Measurements from ENCODE around the gene TSPAN5.

TSPAN5 gene

DNA sequence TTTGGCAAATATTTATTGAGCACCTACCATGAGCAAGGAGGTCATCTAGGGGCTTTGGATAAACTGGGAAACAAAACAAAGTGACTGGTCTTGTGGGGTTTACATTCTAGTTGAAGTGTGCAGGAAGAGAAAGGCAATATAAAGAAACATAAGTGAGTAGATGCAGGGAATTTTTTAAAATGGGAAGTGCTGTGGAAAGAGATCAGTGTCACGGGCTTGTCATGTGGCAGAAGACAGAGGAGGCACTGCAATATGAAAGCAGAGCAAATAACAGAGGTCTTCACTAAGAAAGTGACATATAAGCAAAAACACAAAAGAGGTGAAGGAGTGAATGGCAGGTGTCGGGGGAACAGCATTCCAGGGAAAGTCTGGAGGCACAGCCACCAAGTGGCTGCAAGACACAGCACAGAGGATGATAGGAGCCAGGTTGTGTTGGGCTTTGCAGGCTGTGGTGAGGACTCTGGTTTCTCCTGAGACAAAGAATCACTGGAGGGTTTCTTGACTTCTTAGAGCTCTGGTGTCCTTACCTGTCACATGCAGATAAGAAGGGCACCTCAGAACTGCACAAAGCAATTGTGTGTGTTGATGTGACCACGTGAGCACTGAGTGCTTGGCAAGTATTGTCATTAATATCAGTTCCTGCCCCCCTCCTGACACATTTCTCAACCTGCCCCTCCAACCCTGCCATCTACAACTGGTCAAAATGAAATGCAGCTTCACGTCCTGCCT lies 143.5 kb downstream of the TSPAN5 start:
- no peak for DNase-seq

DNA sequence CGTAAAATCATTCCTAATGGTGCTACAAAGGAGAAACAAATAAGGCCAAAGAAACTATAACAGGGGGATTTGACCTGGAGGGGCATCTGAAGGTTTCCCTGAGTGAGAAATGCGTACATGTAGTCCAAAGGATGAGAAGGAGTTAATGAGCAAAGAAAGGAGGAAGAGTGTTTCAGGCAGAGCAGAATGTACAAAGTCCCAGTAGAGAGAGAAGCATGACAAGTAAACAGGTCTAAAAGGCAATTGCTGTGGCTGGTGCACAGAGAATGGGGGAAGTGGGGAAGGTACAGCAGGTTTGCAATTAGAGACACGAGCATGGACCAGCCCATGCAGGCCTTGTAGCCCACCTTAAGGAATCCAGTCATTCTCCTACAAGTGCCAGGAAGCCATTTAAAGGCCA lies 145.5 kb downstream of the TSPAN5 start:
- DNase-seq: no peak

DNA sequence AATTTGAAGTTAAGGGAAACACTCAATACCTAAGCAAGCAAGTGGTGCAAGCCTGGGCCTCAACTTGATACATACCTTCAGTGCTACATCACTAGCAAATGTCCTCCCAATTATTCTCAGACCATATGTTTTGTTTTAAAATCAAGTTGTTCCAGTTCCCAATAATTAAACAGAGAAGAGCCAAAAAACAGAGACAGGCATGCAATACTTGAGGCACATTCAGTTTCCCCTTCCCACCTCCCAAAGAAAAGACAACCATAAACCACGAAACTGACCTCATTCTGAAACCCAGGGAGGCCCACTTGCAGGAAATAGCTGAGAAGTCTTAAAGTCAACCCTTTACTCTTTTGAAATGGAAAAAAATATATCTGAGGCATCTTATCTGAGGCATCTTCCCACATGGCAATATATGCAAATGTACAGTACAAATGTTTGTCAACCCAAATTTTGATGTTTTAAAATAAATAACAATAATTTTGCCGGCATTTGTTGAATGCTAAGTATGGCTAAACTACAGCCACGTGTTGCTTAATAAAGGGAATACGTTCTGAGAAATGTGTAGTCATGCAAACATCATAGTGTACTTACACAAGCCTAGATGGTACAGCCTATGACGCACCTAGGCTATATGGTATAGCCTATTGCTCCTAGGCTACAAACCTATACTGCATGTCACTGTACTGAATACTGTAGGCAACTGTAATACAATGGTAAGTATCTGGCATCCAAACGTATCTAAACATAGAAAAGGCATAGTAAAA lies 147.5 kb downstream of the TSPAN5 start:
- no peak for DNase-seq

DNA sequence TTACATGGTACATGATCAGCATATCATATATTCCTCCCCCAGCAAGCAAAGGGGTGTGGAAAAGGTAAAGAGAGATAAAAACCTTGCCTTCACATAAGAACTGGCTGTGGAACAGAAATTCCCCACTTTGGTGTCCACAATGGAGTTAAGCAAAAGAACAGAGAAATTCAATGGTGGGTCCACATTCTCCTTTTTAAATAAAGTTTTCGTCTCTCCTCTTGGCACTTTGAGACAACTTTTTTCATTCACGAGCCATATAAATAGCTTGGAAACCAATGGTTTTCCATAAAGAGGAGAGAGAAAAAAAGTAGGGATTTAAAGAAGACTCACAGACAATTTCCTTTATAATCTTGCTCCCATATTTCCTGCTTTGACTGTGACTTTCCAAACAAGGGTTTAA lies 148.1 kb downstream of the TSPAN5 start:
- DNase-seq: no peak

DNA sequence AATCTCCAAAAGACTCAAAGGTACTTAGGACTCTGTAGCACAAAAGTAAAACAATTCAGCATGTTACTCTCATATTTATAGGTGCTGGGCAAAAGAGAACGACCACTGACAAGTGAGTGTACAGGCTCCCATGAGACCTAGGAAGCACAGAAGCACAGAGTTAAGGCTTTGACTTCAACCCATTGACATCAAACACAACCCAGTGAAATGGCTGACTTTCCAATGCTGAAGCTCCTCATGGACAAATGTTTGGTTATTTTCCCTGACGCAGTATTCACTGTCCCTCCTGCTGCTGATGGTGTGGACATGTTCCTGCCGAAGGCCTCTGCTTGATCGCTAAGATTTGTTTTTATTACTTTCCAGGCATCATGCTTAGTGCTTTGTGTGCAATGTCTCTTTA lies 148.7 kb downstream of the TSPAN5 start:
- DNase-seq: no peak

DNA sequence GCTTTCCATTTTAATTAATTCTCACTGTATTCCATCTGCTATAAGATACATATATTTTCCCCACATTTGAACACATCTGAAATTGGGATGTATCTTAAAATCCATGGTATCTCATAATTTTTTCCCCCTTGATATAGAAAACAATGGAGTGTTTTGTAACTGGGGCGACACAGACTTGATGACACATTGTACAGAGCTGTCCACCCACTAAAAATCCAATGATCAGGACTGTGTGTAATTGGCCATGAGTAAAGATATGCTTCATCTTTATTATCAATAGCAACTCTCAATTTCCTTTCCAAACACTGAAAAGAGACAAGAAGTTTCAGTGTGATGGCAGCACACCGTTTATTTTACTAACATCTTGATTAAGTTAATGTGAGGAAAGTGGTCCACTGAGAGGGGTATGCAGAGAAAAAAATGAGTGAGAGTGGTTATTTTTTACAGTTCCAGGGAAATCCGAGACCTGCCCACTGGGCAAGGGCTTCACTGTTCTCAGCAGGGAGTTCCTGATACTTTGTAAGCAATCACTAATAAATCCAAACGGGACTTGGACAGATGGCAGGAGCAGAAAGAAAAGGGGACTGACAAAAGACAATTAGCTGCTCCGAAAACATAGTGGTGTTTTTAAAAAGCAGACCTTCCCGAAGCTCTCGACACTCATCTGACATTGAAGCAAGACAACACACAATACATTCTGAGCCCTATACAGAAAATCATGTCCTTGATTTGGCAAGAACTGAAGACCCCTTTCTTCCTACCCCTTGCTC lies 149.4 kb downstream of the TSPAN5 start:
- no peak for DNase-seq

DNA sequence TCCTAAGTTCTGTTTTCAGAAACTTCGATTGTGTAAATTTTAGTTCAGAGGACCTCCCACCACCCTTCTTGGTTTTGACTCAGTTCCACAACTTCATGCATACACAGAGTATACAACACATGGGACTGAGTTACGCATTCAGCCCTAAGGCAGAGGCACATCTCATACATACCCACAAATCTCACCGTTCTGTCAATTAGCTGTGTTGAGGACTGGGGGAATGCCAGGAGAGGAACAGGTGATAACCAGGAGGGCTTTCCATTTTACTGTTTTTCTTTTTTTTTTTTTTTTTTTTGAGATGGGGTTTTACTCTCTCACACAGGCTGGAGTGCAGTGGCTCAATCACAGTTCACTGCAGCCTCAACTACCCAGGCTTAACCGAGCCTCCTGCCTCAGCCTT lies 150.2 kb downstream of the TSPAN5 start:
- DNase-seq: no peak

DNA sequence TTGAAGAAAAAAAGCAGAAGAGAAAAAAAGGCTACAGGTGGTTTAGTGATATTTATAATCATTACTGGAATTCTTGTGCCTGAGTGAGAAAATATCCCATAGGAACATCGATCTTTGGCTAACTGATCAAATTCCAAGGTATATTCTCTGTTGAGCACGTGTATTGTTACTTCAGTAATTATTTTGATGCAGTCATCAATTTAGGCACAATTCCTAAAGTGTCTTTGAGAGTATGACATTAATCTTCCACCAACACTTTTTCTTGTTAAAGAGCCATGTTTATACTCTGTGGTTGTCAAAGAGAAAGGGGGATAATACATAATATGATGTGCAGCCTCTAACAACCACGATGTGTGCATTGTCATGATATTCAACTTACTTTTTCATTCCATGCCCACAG lies 151.1 kb downstream of the TSPAN5 start:
- DNase-seq: no peak

DNA sequence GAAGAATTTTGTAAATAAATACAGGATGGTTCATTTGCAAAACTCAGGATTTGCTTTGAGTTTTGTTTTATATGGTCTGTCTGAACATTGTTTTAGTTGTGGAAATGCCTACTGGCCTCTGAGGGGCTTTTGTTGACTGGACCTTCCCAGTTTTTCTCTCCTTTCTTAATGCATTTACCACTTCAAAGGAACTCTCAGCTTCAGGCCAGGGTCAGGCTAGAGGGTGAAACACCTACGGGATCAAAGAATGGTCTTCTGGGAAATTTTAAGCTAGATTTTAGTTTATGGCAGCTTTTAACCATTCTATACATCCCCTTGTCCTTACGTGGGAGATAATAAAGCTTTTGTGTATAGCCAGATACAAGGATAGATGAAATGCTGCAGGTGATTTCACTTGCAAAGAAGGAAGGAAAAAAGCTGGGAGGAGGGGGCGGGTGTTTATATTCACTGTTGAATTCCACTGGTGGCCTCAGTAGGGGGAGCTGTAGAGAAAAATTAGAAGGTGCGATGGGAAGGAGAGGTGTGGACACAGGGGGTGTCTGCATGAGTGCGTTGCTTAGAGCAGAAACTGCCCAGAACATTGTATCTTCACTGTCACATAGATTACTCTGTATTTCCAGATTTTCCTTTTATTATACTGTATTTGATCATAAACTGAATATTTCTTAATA lies 151.8 kb downstream of the TSPAN5 start:
- no peak for DNase-seq

DNA sequence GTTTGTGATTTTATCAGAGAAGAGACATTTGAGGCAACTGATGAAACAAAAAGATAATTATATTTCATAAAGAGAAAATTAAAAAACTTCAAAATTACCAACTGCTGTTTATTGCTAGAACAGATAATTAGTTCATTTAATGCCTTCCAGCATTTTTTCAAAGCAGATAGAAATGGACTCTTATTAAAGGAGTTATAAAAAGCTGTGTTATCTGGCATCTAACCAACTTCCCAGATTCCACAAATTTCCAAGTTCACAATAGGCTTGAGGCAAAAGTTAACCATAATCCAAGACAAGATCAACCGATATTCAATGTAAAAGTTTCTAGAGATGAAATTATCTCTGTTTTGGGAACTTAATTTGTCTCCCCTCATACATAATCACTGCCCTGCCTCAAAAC lies 152.4 kb downstream of the TSPAN5 start:
- no peak for DNase-seq

DNA sequence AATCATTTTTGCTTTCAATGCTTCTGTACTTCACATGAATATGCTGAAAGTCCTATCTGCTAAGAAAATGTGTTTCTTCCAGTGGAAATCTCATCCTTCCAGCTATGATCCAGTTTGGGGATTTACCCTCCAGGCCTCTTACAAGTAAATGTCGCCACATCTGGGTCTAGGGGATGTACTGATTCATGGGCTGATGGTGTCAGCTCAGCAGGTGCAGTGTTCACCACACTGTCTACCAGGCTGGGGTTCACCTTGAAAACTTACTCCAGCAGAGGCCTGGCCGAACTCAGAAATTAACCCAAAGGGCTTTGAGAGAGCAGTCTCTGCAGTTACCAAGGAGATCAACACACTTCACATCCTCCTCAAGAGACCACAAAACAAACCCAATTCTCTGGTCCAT lies 154.3 kb downstream of the TSPAN5 start:
- DNase-seq: no peak

DNA sequence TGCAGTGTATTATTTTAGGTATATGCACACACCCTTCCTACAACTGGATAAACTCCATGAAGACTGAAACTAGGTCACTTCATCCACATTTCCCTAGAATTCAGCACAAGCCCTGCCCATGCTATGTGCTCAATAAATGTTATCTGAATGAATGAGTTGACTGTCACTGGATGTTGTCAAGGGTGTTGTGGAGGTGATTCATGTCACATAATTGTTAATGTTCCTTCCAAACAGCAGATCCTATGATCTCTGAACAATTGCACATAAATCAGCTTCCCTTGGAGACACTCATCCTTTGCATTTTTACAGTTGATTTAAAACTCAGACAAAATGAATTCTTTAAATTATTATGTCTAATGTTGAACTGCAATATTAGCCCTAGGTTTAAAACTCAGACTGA lies 154.7 kb downstream of the TSPAN5 start:
- no peak for DNase-seq

DNA sequence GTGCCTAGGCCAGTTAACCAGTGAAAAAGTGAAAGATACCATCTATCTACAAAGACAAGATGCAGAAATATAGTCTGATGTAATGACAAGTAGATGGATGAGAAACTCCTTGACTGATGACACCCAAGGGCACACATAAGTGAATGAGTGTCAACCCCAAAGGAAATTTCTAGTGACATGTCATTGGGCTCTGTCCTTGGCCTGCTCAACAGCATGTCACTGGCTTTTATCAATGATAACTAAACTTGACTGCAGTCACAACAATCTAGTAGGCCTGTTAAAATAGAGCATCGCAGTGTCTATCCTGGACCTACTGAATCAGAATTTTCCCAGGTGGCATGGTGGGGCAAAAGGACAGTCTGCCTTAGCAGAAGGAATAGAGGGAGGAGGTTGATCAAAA lies 155.8 kb downstream of the TSPAN5 start:
- no peak for DNase-seq

DNA sequence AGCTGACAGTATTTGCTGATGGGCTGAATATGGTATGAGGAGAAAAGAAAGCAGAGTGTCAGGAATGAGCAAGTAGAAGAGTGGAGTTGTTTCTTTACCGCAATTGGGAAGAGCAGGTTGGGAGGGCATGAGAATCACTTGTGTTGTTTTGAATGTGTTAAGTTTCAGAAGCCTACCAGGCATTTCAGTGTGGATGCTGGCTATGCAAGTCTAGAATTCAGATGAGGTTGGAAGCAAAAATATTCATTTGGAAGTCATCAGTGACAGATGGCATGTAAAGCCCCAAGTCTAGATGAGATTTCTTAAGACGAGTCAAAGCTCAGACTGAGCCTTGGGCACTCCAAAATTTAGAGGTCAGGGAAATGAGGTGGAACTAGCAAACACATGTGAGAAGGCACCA lies 156.4 kb downstream of the TSPAN5 start:
- DNase-seq: no peak

DNA sequence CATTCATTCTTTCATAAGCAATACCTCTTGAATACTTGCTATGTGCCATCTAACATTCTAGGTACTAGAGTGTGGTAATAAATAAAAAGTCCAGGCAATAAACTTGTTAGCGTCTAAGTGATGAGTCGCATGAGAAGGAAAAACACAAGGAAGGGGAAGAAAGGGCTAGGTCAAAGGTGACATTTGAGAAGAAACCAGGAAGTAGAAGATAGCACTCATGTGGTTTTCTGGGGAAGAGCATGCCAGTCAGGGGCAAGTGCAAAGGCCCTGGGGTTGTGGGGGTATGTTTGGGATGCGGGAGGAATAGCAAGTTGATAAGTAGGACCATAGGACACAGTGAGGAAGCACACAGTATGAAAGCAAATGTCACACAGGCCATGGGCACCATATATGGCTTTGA lies 157.0 kb downstream of the TSPAN5 start:
- DNase-seq: no peak

DNA sequence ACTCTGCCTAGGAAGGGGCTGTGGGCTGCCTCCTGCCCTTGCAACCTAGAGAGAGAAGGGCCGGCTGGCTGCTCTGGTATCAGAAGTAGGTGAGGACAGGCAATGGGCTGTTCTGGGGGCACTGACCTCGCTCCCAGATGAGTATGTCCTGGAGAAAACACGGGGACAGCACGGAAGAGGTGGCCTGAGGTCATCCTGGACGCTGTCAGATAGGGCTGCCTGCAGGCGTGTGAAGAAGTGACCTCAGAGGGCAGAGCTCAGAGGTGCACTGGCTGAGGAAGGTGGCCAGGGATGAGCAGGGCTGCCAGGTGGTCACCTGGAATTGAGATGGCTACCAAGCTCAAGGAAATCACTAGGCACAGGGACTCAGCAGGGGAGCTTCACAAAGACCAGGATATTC lies 159.6 kb downstream of the TSPAN5 start:
- DNase-seq: no peak

DNA sequence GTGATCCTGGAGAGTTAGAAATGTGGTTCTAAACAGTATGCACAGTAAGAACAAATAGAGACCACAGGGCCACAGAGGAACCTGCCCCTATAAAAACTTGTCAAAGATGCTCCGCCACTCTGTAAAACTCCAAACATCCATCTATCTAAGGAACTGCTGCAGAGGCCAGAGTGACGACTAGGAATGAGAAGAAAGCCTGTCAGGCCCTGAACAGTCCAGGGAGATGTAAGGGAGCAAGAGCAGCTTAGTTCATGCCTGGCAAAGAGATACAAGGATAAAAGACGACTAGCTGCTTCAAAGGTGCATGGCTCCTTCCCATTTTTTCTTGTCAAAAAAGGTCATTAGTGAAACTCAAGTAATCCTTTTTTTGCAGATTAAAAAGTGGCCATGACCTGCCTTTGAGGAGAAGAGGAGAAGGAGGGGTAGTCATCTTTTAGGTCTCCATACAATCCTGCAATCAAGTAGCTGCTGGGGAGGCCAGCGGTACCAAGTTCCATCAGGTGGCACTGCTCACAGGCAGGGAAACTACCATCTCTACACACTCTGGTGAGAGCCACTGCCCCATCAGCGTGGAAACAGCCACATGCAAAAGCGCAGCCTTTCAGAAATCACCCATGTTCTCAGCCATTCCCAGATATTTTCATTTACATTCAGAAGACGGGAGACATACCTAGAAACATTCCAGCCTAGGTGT lies 162.1 kb downstream of the TSPAN5 start:
- no peak for DNase-seq

DNA sequence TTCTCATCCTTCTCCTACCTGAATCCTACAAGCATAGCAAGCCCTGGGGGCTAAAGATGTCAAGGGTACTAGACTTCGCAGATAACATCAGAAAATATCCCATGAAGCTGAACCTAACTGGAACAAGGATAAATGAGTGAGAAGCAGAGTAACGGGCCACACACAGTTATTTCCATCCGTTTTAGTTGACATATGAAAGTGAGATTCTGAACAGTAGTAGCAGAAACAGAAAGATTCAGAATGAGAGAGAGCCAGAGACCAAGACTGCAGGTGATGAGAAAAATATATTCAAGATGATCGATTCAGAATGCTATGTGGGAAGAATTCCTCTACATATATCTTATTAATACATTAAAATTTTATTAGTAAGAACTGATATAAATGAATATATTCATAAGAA lies 165.1 kb downstream of the TSPAN5 start:
- DNase-seq: no peak

DNA sequence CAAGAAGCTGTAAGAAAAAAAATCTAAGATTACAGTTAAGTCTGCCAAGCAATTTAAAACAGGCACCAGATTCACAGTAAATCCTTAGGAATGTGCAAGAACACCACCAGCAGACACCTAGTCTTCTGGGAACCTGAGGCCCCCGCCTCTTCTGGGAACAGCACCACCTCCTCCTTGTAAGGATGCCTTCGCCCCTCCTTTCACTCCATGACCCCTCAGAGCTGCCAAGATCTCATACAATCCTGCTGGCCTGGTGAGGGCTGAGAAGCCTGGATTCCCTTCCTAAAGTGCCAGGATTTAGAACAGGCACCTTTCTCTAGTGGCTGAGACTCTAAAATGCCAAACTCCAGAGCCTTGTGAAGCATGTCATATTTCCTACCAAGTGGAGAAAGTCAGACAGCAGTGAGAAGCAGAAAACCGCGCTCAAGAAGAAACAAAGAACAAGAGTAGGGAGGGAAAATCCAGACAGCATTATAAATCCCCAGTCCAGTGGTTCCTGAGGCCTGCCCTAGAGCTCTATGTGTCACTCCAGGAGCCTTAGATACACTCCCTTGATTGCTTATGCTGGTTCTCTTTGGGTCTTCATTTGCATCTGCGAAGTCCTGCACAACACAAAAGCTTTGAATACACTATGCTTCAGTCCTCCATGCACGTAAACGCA lies 166.4 kb downstream of the TSPAN5 start:
- no peak for DNase-seq

DNA sequence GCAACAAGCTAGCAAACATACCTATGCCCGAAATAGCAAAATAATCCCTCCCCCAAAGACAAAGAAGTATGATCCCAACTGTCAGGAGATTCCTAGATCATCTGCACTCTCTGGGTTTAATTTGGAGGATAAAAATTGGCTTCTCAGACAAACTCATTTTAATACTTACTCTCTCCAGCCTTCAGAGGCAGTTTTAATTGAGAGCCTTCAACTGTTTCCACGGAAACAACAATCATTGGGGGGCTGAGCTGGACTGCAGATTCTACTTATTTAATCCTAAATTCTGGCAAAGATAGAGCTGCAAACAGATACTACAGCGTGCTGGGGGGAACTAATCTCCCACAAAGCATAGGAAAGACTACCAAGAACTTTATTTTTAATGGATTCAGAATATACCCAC lies 168.2 kb downstream of the TSPAN5 start:
- DNase-seq: no peak

DNA sequence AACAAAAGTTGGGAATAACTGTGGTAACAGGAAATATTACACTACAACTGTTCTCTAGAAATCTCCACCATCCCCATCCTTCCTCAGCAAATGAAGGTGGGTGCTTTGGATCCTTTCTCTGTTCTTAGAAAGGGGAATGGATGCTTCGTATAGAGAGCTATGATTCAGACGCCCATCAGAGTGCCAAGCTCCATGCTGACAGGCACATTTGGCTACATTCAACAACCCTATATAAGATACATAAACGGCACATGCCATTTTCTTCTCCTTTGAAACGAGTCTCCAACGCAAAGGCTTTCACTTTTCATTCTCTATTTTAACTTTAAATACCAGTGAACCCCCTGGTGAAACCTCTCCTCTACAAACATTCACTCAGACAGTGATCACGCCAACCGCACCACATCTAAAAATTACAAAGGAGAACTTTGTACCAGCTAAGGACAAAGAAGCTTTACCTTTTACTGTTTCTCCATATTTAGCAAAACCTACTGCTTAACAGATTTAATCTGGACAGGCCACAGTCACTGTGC lies 172.5 kb downstream of the TSPAN5 start:
- no peak for DNase-seq

DNA sequence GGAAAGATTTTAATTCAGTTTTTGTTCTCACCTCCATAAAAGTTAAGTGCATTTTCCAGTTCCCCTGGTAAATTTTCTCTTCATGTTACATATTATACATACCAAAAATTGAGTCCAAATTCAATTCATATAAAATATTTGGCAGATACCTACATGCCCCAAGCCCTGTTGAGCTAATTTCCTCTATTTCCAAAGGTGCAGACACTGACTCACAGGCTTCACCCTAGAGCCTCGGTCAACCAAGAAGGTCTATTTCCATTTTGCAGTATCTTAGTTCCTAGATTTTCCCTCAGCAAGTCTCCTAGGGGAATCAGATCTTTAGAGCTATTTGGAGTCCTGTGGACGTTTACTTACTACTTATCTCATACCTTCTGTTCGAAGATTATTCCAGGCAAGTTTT lies 174.4 kb downstream of the TSPAN5 start:
- DNase-seq: no peak

Measured in CD4-positive, alpha-beta T cell treated with Interleukin-21 for 1 hour (primary cell).